GM19372 (cell line): Measurements from ENCODE around the gene CRELD2.

Experiments
- ATAC-seq: cut with Tn5 transposase; IDR thresholded peaks from one replicate; pipeline ENCODE4 v1.9.1; 2021; ENCODE audit warnings: mild to moderate bottlenecking, low read depth, moderate library complexity; ENCODE audit not compliant: unreplicated experiment

Gene CRELD2

GRCh38 chr22:49886346-49887063, 31.9 kb upstream of the CRELD2 start:
- no peak for ATAC-seq

GRCh38 chr22:49887064-49887451, 31.4 kb upstream of the CRELD2 start:
- no peak for ATAC-seq

- no peak for ATAC-seq
Observed at GRCh38 chr22:49887702-49888101, 30.7 kb upstream of the CRELD2 start.

GRCh38 chr22:49889071-49889470, 29.4 kb upstream of the CRELD2 start:
- no peak for ATAC-seq

GRCh38 chr22:49892226-49892899, 26.1 kb upstream of the CRELD2 start:
- no peak for ATAC-seq

GRCh38 chr22:49893025-49893424, 25.4 kb upstream of the CRELD2 start:
- no peak for ATAC-seq

GRCh38 chr22:49894322-49895054, 23.9 kb upstream of the CRELD2 start:
- no peak for ATAC-seq

- no peak for ATAC-seq
Observed at GRCh38 chr22:49896201-49896600, 22.2 kb upstream of the CRELD2 start.

GRCh38 chr22:49897015-49897684, 21.3 kb upstream of the CRELD2 start:
- ATAC-seq = no peak

GRCh38 chr22:49899530-49899929, 18.9 kb upstream of the CRELD2 start:
- ATAC-seq = no peak

- ATAC-seq = no peak
Observed at GRCh38 chr22:49900441-49901230, 17.8 kb upstream of the CRELD2 start.

GRCh38 chr22:49901457-49901856, 17.0 kb upstream of the CRELD2 start:
- ATAC-seq = no peak

- no peak for ATAC-seq
Observed at GRCh38 chr22:49903322-49904039, 15.0 kb upstream of the CRELD2 start.

- ATAC-seq = no peak
Observed at GRCh38 chr22:49904040-49904369, 14.4 kb upstream of the CRELD2 start.

- ATAC-seq = no peak
Observed at GRCh38 chr22:49905465-49905864, 13.0 kb upstream of the CRELD2 start.

GRCh38 chr22:49906071-49906798, 12.2 kb upstream of the CRELD2 start:
- ATAC-seq = no peak

- ATAC-seq = no peak
Observed at GRCh38 chr22:49906799-49907290, 11.6 kb upstream of the CRELD2 start.

GRCh38 chr22:49907807-49908206, 10.6 kb upstream of the CRELD2 start:
- no peak for ATAC-seq
